NCI-H1436 (cell line): ENCODE data around the gene P2RY8.
"Not testable (repeated sequence)": the region's sequence is repeated elsewhere in the genome, so short reads cannot be mapped to it uniquely, and the experiment has no call there.

Experiments used
- DNase-seq: peaks from one replicate; lab custom pipeline; 2025; lab: John Stamatoyannopoulos, UW

P2RY8 gene

GRCh38 chrX:1486177-1486576 lies 50.8 kb downstream of the P2RY8 start:
- DNase-seq, result no peak

- no peak for DNase-seq
Measured at GRCh38 chrX:1485033-1485432, 52.0 kb downstream of the P2RY8 start.

- DNase-seq, result no peak
Measured at GRCh38 chrX:1484638-1485019, 52.4 kb downstream of the P2RY8 start.

GRCh38 chrX:1483843-1484637 lies 52.9 kb downstream of the P2RY8 start:
- DNase-seq, result no peak

- not testable (repeated sequence) for DNase-seq
Measured at GRCh38 chrX:1482530-1482928, 54.5 kb downstream of the P2RY8 start.

GRCh38 chrX:1481636-1482529 lies 55.1 kb downstream of the P2RY8 start:
- no peak for DNase-seq

- no peak for DNase-seq
Measured at GRCh38 chrX:1480082-1480785, 56.8 kb downstream of the P2RY8 start.

- DNase-seq, result no peak
Measured at GRCh38 chrX:1477801-1478458, 59.1 kb downstream of the P2RY8 start.

- DNase-seq, result no peak
Measured at GRCh38 chrX:1477229-1477628, 59.8 kb downstream of the P2RY8 start.

GRCh38 chrX:1476682-1477081 lies 60.3 kb downstream of the P2RY8 start:
- DNase-seq, result no peak

GRCh38 chrX:1475881-1476280 lies 61.1 kb downstream of the P2RY8 start:
- DNase-seq, result no peak

- DNase-seq, result no peak
Measured at GRCh38 chrX:1475481-1475880, 61.5 kb downstream of the P2RY8 start.

- DNase-seq, result not testable (repeated sequence)
Measured at GRCh38 chrX:1474593-1474992, 62.4 kb downstream of the P2RY8 start.

- DNase-seq, result no peak
Measured at GRCh38 chrX:1472975-1473374, 64.0 kb downstream of the P2RY8 start.

- DNase-seq, result no peak
Measured at GRCh38 chrX:1468250-1468772, 68.7 kb downstream of the P2RY8 start.

- DNase-seq, result no peak
Measured at GRCh38 chrX:1466971-1467561, 69.9 kb downstream of the P2RY8 start.

- no peak for DNase-seq
Measured at GRCh38 chrX:1466232-1466661, 70.7 kb downstream of the P2RY8 start.

GRCh38 chrX:1465286-1466231 lies 71.4 kb downstream of the P2RY8 start:
- DNase-seq, result no peak

GRCh38 chrX:1464971-1465285 lies 72.1 kb downstream of the P2RY8 start:
- no peak for DNase-seq
